Parathyroid adenoma (tissue), 2 donors: Measurements from ENCODE around the gene GUCA2B.
A peak's percentile ranks its signal among the peaks of the same experiment; 100 is the strongest.

Source experiments
- H2AFZ ChIP-seq: fragments of 300-600 bp; sonication (generic); one replicate; pipeline ENCODE4 v1.7.0; 2017; ENCODE audit warnings: antibody characterized with exemption, mild to moderate bottlenecking
- H3K27ac ChIP-seq: fragments of 300-600 bp; sonication (generic); one replicate; pipeline ENCODE4 v1.7.0; 2017
- H3K27me3 ChIP-seq: fragments of 300-600 bp; sonication (generic); one replicate; pipeline ENCODE4 v1.7.0; 2017; ENCODE audit warnings: low read length; ENCODE audit not compliant: control insufficient read depth, insufficient read depth
- H3K36me3 ChIP-seq: fragments of 300-600 bp; sonication (generic); one replicate; pipeline ENCODE4 v1.7.0; 2017; ENCODE audit warnings: low read length; ENCODE audit not compliant: control insufficient read depth, insufficient read depth
- H3K4me1 ChIP-seq: fragments of 300-600 bp; sonication (generic); one replicate; pipeline ENCODE4 v1.7.0; 2017; ENCODE audit warnings: control low read depth
- H3K4me2 ChIP-seq: fragments of 300-600 bp; sonication (generic); one replicate; pipeline ENCODE4 v1.7.0; 2017; ENCODE audit warnings: low read length
- H3K4me3 ChIP-seq: fragments of 300-600 bp; sonication (generic); one replicate; pipeline ENCODE4 v1.7.0; 2017; ENCODE audit warnings: low read depth, low read length
- H3K79me2 ChIP-seq: fragments of 300-600 bp; sonication (generic); one replicate; pipeline ENCODE4 v1.7.0; 2017; ENCODE audit warnings: control low read depth
- H3K9ac ChIP-seq: fragments of 300-600 bp; sonication (generic); one replicate; pipeline ENCODE4 v1.7.0; 2017; ENCODE audit warnings: mild to moderate bottlenecking
- H3K9me3 ChIP-seq: fragments of 300-600 bp; sonication (generic); one replicate; pipeline ENCODE4 v1.7.0; 2017; ENCODE audit warnings: low read length; ENCODE audit not compliant: control insufficient read depth
- CTCF ChIP-seq: fragments of 300-600 bp; sonication (generic); IDR thresholded peaks from one replicate; pipeline ENCODE4 v1.7.0; 2017; ENCODE audit warnings: antibody characterized with exemption, mild to moderate bottlenecking
- donor health status: primary hyperparathyroidism.

GUCA2B gene

DNA sequence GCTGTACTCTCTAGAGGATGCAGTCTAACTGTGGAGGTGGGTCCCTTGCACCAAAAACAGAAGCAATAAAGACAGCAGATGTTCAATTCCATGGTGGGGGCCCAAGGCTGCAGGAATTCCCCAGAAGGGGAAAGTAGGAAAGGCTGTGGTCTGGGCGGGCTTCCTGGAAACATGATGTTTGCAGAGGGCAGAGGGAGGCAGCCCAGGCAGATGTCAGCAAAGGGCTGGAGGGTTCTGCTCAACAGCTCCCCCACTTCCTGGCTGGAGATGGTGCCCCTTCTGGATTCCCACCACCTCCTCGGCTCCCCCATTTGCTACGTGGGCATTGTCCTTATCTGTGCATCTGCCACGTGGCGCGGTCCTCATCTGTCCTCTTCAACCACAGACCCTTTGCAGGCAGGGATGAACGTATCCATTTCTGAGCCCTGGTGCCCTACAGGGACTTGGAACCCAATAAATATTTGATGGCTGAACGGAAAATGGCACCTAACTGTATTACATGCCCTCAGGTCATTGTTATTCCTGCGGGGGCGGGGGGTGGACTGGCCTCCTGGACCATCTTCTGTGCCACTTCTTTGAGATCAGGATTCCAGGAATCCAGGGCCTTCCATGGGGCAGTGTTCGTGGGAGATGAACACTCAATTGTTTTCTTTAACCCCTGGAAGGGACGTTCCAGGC lies 8.4 kb upstream of the GUCA2B start:
- H3K36me3 ChIP-seq = no peaks in the 10 kb centered on the region
- no peak overlapping the region for H3K27ac ChIP-seq
- no peak overlapping the region for H3K4me2 ChIP-seq
- no peaks in the 10 kb centered on the region for H3K9me3 ChIP-seq
- no peaks in the 10 kb centered on the region for H3K27me3 ChIP-seq
- H2AFZ ChIP-seq = no peak overlapping the region
- no peak overlapping the region for H3K9ac ChIP-seq
- H3K4me1 ChIP-seq = no peaks in the 10 kb centered on the region
- H3K79me2 ChIP-seq = no peaks in the 10 kb centered on the region
- no peak for TF ChIP-seq CTCF
- no peak overlapping the region for H3K4me3 ChIP-seq

- no peak overlapping the region for H3K4me3 ChIP-seq
- H3K27me3 ChIP-seq = no peaks in the 10 kb centered on the region
- H3K27ac ChIP-seq = no peak overlapping the region
- H3K4me2 ChIP-seq = no peak overlapping the region
- no peaks in the 10 kb centered on the region for H3K4me1 ChIP-seq
- H3K9ac ChIP-seq = no peak overlapping the region
- no peaks in the 10 kb centered on the region for H3K9me3 ChIP-seq
- no peaks in the 10 kb centered on the region for H3K36me3 ChIP-seq
- H2AFZ ChIP-seq = peak overlapping the region; percentile 22
- H3K79me2 ChIP-seq = no peaks in the 10 kb centered on the region
- TF ChIP-seq CTCF = no peak
Measured at GRCh38 chr1:42145389-42145716, 7.9 kb upstream of the GUCA2B start.

GRCh38 chr1:42145764-42146625 lies 7.2 kb upstream of the GUCA2B start:
- Histone ChIP-seq H3K4me2 (no peak overlapping the region), H3K79me2 (no peaks in the 10 kb centered on the region), H2AFZ (peak overlapping the region; percentile 22), H3K36me3 (no peaks in the 10 kb centered on the region), H3K27me3 (no peaks in the 10 kb centered on the region), H3K27ac (no peak overlapping the region), H3K4me1 (no peaks in the 10 kb centered on the region), H3K9ac (no peak overlapping the region), H3K4me3 (no peak overlapping the region), H3K9me3 (no peaks in the 10 kb centered on the region)
- no peak for TF ChIP-seq CTCF

DNA sequence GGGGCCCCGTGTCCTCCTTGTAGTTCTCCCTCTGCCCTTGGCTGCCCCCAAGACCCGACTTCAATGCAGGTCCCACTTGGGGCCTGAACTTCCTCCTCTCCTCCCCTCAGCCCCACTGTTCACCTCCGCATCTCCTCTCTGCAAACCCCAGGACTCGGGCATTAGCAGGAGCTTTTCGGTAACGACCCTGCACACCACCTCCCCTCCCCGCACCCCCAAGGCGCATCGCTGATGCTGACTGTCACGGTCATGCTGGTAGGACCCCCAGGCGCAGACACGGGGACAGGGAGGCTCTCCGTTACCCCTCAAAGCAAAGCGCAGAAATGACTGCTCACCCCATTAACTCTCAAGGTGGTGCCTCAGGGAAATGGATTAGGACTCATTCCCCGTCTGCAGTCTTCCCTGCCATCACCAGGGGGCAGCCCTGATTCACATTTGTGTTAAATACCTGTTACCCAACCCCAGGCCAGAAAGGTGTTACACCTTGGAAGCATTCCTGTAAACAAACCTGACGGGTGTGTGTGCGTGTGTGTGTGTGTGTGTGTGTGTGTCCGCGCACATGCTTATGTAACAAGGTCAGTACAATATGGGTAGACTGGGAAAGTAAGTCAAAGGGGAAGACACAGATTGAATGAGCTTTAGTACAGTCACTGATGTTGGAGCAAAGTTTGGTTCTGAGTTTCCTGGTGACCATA lies 6.4 kb upstream of the GUCA2B start:
- H3K79me2 ChIP-seq = no peaks in the 10 kb centered on the region
- H3K4me1 ChIP-seq = no peaks in the 10 kb centered on the region
- no peak overlapping the region for H3K4me3 ChIP-seq
- no peak overlapping the region for H3K27ac ChIP-seq
- no peak overlapping the region for H2AFZ ChIP-seq
- H3K4me2 ChIP-seq = no peak overlapping the region
- no peaks in the 10 kb centered on the region for H3K36me3 ChIP-seq
- no peaks in the 10 kb centered on the region for H3K9me3 ChIP-seq
- H3K27me3 ChIP-seq = no peaks in the 10 kb centered on the region
- H3K9ac ChIP-seq = no peak overlapping the region
- TF ChIP-seq CTCF = peak; percentile 73
